GM18508 (cell line): Measurements from ENCODE around the gene TJP1.
"Not testable (repeated sequence)": the region's sequence is repeated elsewhere in the genome, so short reads cannot be mapped to it uniquely, and the experiment has no call there.

Experiments
- ATAC-seq: cut with Tn5 transposase; IDR thresholded peaks from one replicate; pipeline ENCODE4 v1.9.1; 2021; ENCODE audit warnings: moderate number of reproducible peaks; ENCODE audit not compliant: insufficient read depth, unreplicated experiment

The TJP1 gene

DNA sequence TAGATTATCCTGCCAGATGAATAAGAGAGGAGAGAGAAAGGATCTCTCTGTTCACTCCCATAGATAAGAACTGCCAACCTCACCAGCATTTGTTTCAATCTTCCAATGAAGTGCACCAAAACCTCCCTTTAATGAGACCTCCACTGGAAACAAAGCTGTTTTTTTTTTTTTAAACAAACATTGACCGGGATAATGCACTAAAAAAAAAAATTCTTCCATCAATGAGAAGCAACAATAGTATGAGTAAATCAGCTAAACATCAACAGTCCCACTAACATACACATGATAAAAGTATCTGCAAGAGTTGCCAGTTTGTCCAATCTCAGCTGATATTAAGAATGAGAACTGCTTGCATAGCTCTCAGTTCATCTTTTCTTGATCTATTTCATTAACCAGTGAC, 19.9 kb downstream of the TJP1 start:
- no peak for ATAC-seq

DNA sequence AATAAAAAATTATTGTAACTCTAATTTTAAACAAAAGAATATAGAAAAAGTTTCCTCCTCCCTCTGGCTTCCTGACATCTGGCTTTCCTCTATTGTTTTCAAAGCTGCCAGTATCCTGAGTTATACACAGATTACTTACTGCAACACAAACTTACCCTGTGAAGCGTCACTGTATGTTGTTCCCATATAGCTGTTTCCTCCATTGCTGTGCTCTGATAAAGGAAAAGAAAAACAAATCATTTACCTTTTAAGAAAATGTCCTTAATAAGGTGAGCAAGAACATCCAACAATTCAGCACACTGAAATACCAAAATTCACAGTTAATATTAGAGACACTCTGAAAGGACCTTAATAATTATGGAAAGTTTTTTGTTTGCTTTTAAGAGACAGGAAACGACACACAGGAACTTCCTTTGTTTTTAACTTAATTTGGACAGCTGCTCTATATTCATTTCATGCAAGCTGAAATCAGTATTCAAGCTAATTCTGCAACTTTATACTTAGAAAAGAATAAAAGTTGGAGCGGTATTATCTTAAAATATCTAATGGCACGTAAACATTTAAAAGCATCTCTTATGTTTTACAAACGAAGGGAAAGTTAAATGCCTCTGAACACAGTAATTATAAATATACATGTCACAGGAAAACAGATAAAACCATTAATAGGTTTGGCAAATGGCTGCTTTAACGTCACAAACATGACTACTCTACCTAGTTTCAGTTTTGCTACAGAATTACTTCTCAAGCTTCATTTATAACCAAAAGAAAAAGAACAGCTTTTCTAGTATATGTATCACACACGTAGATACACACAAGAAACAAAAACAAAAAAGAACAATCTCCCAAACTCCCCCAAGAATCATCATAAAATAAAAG, 21.5 kb downstream of the TJP1 start:
- no peak for ATAC-seq

DNA sequence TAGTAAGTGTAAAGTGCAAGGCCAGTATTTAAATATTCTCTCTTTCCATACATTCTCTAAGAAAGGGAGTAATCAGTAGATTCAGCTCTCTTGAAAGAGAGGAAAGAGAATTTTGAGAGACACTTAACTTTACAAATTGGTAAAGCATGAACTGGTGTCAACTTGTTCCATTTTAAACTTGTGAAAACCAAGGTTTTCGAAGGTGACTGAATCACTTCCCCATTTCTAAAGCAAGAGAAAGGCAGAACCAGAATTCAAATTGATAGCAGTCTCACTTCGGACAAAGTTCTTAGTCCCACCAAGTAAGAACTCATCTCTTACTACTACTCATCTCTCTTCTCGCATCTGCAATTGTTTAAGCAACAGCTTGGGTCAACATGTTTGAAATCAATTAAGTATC, 22.4 kb downstream of the TJP1 start:
- no peak for ATAC-seq

DNA sequence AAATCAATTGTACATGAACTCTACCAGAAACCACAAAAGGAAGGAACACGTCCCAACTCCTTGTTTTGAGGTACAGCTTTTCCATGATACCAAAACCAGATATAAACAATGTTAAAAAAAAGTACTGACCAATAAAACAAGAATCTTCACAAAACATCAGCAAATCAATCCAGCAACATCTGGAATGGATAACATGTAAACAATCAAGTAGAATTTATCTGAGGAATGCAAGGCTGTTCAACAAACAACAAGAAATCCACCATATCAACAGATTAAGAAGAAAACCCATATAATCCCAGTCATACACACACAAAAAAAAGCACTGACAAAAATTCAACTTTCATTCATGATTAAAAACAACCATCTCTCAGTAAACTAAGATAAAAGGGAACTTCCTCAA, 26.7 kb downstream of the TJP1 start:
- no peak for ATAC-seq

DNA sequence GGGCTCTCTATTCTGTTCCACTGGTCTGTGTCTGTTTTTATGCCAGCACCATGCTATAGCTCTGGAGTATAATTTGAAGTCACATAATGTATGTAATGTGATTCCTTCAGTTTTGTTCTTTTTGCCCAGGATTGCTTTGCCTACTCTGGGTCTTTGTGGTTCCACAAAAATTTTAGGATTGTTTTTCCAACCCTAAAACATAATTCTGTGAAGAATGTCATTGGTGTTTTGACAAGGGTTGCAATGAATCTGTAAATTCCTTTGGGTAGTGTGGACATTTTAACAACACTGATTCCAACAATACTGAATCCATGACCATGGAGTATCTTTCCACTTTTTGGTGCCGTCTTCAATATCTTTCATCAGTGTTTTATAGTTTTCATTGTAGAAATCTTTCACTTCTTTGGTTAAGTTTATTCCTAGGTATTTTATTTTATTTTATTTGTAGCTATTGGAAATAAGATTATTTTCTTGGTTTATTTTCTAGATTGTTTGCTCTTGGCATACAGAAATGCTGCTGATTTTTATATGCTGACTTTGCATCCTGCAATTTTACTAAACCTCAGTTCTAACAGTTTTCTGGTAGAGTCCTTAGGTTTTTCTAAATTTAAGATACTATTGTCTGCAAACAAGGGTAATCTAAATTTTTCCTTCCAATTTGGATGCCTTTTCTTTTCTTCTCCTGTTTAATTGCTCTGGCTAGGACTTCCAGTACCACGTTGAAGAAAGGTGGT, 29.7 kb downstream of the TJP1 start:
- no peak for ATAC-seq

DNA sequence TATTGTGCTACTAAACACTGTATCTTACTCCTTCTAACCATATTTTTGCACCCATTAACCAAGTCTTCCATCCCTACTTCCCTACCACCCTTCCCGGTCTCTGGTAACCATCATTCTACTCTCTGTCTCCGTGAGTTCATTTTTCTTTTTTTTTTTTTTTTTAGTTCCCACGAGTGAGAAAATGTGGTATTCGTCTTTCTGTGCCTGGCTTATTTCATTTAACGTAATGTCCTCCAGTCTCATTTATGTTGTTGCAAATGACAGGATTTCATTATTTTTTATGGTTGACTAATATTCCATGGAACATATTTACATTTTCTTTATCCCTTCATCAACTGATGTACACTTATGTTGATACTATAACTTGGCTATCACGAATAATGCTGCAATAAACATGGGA, 31.7 kb downstream of the TJP1 start:
- ATAC-seq = no peak

DNA sequence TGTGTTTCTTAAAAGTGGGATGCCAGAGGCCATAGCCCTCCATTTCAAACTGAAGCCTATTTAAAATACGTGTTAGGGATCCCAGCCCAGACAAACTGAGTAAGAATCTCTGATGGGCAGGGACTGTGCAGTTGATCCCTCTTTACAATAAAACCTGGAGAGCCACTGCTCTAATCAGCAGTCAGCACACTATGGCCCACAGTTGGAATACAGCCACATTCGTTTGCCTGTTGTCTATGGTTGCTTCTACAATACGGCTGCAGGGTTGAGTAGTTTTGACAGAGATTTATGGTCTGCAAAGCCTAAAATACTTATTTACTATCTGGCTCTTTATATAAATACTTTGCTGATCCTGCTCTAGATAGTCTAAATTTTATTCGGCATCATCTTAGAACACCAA, 32.4 kb downstream of the TJP1 start:
- no peak for ATAC-seq

DNA sequence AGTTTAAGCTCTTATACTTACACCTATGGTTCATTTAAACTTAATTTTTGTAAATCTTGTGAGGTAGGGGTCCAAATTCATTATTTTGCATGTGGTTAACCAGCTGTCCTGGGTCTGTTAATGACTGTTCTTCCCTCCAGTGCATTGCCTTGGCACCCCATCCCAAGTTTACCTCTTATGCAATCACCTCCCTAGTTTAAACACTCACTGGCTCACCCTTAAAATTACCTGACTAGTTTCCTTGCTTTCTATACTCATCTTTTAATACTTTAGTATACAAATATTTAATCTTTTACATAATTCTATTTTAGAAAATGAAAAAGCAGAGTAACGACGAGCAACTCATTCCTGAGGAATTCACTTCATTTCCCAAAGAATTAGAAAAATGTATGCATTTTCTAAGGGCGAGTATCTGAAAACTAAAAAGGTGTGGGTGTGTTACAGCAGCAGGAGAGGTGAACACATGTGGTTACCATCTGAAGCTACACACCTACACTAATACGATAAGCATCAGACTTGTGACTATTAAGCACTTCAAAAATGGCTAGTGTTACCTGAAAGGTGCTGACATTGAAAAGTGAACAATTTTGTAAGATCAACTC, 33.7 kb downstream of the TJP1 start:
- ATAC-seq = no peak

DNA sequence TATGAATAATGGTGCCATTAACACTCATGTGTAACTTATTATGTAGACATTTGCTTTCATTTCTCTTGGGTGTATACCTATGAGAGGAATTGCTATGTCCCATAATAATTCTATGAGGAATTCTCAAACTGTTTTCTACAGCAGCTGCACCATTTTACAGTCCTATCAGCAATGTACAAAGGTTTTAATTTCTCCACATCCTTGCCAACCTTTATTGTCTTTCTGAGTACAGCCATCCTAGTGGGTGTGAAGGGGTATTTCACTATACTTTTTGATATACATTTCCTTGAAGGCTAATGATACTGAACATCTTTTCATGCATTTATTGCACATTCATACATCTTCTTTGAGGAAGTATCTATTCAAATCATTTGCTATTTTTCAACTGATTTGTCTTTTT, 34.5 kb downstream of the TJP1 start:
- ATAC-seq = no peak

DNA sequence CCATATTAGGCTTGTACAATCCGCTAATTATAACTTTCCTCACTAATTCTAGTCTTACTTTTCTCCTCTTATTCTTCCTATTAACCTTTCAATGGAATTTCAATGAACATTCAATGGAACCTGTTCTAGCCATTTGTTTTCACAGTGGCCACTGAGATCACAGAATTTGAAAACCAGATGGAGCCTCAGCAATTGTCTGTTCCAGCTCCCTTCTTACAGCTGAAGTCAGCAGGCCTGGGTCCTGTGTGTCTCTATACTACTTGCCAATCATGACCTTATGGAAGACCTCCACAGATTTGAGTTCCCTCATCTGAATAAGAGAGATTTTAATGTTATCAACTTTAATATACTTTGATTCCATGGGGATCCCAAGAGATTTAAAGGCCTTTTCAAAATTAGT, 36.6 kb downstream of the TJP1 start:
- ATAC-seq = no peak

DNA sequence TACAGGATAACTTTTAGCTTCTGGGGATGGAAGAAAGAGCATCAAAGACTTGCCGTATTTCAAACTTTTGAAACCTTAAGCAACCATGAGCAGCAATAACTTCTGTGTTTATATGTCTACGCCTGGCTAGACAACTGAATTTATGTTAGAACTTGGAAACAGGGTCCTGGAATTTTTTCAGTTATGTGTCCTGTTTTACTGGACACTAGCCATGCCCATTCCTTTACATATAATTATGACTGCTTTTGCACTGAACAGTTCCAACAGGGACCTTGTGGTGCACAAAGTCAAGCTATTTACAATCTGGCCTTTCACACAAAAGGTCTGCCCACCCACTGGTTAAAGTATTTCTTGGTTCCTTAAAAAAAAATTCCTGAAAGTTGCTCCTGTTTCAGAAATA, 37.1 kb downstream of the TJP1 start:
- ATAC-seq = no peak

DNA sequence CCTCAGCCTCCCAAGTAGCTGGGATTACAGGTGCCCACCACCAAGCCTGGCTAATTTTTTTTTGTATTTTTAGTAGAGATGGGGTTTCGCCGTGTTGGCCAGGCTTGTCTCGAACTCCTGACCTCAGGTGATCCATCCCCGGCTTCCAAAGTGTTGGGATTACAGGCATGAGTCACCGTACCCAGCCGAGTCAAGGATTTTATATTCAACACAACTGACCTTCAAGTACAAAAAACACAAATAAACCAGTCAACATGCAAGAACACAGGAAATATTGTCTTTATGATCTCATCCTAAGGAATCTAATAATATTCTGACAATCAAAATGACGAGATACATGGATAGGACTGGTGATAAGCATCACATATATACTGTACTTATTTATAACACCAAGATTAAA, 37.9 kb downstream of the TJP1 start:
- ATAC-seq = no peak

DNA sequence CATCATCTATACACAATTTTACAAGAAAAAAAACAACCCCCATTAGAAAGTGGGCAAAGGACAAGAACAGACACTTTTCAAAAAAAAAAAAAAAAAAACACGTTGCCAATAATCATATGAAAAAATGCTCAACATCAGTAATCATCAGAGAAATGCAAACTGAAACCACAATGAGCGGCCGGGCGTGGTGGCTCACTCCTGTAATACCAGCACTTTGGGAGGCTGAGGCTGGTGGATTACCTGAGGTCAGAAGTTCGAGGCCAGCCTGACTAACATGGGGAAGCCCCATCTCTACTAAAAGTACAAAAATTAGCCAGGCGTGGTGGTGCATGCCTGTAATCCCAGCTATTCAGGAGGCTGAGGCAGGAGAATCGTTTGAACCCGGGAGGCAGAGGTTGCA, 39.5 kb downstream of the TJP1 start:
- not testable (repeated sequence) for ATAC-seq

DNA sequence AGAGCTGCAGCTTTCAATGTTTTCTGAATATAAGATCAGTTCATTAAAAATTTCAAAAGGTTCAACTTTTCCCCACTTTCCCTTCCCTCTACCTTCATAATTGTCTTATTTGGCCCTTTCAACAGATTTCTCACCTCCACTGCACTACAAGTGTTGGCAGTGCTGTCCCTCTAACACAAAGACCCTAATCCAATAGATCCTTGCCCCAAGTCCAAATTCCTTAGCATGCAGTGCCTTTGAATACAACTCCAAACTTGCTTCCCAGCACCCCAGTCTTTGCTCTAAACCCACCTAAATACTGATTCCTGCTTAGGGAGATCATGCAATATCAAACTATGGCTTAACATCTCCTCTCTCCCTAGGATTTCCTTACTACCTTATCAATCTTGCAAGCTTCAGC, 43.9 kb downstream of the TJP1 start:
- no peak for ATAC-seq

DNA sequence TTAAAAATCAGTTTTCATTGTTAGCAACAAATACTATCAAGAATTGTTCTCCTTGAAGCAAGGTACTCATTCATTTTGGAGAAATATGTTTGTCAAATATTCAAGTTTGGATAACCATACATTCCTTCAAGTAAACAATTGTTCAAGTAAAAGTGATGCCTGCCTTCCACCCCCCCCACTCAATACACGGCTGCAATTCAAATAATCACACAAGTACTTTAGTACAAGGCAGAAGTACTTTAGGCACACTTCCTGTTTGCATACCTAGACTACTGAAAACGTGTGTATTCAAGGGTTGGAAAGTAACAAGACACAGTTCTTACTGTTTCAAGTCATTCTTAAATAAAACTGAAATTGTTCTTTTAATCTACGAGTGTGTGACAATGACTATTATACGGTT, 45.4 kb downstream of the TJP1 start:
- no peak for ATAC-seq

DNA sequence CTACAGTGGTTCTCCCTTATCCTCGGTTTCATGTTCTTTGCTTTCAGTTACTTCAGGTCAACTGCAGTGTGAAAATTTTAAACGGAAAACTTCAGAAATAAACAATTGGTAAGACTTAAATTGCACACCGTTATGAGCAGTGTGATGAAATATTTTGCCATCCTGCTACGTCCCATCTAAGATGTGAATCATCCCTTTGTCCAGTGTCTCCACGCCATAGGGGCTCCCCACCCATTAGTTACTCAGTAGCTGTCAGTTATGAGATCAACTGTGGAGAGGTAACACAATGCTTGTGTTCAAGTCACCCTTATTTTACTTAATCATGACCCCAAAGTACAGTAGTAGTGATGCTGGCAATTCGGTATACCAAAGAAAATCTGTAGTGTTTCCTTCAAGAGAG, 47.4 kb downstream of the TJP1 start:
- ATAC-seq = no peak

DNA sequence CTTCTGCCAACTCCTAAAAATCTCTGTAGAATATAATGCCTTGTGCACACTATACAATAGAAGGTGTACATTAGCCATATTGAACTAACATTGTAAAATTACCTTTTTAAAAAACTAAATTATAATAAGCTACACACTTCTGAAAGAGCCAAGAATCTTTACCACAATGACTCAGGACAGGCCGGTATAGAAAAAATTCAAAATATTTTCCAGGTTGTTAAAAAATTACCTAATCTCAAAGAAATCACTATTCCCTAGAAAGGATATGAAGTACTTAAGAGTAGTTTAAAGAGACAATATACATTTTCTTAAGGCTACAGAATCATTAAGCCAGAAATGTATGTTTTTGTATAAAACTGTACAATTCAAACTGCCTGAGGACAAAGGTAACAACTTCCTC, 48.5 kb downstream of the TJP1 start:
- ATAC-seq = no peak

DNA sequence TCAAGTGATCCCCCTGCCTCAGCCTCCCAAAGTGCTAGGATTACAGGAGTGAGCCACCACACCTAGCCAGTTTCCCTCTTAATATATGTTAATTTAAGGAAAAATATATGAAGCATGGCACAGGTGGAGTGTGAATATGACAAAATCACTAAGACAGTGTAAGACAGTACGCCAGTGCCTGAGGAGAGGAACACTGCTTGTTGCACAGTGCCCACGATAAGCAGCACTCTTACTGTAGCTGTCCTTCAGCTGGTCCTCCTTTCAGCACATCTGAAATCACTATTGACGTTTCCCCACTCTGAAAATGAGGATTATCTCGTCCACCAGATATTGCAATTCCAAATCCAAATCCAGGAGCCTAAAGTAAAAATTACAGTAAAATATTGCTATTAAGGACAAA, 49.3 kb downstream of the TJP1 start:
- no peak for ATAC-seq

DNA sequence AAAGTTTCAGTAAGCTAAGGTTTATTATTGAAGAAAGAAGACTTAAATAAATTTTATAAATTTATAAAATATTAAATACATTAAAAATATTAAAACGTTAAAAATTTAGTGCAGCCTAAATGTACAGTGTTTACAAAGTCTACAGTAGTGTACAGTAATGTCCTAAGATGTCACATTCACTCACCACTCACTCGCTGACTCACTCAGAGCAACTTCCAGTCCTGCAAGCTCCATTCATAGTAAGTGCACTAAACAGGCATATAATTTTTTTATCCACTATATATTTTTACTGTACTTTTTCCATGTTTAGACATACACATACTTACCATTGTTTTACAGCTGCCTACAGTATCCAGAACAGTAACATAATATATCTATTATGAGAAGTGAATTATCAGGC, 51.5 kb downstream of the TJP1 start:
- ATAC-seq = no peak

DNA sequence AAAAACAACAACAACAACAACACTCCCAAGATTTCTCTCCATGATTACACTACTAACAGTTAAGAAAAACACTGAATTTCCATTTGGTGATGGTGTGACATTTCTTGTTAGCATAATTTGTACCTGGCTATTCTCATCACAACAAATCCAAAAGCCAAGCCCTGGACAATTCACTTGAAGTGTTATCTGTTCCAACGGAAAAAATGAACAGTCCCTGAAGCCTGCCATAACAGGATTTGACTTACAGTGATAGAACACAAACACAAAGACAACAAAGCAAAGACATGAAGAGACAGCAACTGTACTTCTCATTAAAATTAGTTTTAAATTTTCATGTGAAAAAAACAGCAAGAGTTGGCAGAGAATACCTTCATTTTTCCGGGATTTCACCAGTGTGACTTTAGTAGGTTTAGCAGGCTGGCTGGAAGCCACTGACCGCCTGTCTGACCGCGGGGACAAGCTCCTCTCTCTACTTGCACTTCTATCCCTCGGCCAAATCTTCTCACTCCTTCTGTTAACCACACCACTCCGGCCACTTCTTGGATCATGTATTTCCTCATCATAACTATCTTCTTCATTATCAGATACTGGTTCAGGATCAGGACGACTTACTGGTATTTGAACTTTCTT, 56.3 kb downstream of the TJP1 start:
- ATAC-seq = no peak

DNA sequence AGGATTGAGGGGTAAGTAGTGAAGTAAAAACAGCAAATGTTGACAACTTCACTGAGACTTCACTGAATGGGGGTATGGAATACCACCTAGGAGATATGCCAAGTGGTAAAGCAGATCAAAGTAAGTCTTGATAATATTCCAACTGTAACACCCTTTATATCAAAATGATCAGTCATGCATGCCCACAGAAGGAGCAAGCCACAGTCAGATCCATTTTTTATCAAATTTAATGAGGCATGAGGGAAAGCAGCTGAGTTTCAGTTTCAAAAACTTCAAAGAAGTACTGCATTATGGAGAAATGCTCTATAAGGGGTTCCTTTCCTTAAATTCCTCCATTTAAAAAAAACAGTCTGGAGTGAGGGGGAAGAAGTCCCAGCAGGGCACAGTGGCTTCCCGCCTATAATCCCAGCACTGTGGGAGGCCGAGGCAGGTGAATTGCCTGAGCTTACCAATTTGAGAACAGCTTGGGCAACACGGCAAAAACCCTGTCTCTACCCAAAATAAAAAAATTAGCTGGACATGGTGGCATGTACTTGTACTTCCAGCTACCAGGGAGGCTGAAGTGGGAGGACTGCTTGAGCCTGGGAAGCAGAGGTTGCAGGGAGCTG, 56.9 kb downstream of the TJP1 start:
- ATAC-seq = no peak
